HG03045 (cell line): ENCODE measurements around the gene BCL6B.

Source experiments
- ATAC-seq: cut with Tn5 transposase; IDR thresholded peaks from one replicate; pipeline ENCODE4 v1.9.1; 2021; ENCODE audit warnings: mild to moderate bottlenecking, moderate library complexity; ENCODE audit not compliant: unreplicated experiment

BCL6B gene

GRCh38 chr17:7005716-7006115 is 17.1 kb upstream of the BCL6B start:
- ATAC-seq: no peak

DNA sequence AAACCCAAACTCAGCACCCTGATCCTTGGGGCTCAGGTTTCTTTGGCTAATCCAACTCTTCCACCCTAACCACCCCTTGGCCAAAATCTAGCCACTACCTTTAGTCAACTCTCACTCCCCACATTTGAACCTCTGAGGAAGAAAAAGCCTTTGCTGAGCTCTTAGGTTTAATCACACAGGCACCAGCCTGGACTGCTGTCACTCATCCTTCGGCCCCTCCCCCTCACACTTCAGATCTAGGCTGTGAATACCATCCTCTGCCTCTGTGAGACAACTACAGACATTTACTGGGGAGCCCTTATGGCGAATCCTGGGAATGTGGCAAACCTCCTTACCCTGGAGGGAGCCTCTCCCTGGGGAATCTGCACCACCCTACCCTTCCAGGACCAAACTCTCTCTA is 15.7 kb upstream of the BCL6B start:
- no peak for ATAC-seq

GRCh38 chr17:7010523-7010922 is 12.3 kb upstream of the BCL6B start:
- no peak for ATAC-seq

- no peak for ATAC-seq
Observed at GRCh38 chr17:7011415-7011814, 11.4 kb upstream of the BCL6B start.

- ATAC-seq: no peak
Observed at GRCh38 chr17:7011942-7012254, 11.0 kb upstream of the BCL6B start.

- ATAC-seq: peak; percentile 81
Observed at GRCh38 chr17:7014261-7014994, 8.4 kb upstream of the BCL6B start.

- peak; percentile 13 for ATAC-seq
Observed at GRCh38 chr17:7014995-7015958, 7.6 kb upstream of the BCL6B start.

DNA sequence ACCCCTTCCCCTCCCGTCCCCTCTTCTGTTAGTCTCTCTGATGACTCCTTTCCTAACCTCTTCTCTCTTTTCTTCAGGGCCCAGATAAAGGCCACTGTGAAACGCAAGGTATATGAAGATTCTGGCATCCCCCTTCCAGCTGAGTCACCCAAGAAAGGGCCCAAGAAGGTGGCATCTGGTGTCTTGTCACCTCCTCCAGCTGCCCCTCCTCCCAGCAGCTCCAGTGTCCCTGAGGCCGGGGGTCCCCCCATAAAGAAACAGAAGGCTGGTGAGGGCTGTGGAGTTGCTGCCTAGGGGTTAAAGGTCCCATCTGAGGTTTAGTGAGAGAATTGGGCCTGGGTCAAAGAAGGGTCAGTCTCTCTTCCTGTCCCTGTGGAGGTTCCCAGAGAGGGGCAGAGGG is 6.4 kb upstream of the BCL6B start:
- no peak for ATAC-seq

DNA sequence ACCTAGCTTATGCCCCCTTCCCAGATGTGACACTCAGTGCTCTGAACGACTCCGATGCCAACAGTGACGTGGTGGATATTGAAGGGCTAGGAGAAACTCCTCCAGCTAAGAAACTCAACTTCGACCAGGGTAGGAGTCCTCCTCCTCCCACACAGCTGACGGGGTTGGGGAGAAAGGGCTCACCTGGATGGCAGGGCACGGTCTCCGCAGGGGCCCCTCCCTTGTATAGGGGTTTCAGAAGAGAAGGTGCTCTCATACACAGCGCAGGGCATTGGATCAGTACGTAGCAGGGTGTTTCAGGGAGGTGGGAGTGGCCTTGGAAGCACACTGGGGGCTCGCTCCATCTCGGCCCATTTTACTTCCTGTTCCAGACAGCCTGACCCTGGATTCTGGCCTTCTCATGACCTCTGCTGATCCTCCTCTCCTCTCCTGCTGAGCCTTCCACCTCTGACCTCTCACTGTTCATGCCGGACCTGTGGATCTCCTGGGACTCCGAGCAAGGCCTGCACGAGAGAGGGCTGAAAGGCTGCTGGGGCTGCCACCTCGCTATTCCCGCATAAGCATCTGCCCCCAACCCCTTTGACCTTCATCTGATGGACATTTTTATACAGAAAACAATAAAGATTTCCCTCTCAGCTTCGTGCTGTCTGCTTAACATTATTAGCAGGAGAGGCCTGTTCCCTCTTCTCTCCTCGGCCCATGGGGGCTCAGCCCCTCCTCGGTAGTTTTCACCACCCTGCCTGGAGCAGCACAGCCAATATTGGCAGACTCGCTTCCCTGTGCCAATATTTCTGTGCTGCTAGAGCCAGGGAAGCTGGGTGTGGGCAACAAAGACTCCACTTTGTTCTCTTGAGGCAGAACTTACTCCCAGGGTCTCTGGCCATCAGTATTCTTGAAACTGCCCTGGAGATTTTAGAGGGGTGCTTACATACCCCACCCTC is 5.7 kb upstream of the BCL6B start:
- ATAC-seq: no peak

GRCh38 chr17:7017827-7018200 is 5.0 kb upstream of the BCL6B start:
- ATAC-seq: no peak

DNA sequence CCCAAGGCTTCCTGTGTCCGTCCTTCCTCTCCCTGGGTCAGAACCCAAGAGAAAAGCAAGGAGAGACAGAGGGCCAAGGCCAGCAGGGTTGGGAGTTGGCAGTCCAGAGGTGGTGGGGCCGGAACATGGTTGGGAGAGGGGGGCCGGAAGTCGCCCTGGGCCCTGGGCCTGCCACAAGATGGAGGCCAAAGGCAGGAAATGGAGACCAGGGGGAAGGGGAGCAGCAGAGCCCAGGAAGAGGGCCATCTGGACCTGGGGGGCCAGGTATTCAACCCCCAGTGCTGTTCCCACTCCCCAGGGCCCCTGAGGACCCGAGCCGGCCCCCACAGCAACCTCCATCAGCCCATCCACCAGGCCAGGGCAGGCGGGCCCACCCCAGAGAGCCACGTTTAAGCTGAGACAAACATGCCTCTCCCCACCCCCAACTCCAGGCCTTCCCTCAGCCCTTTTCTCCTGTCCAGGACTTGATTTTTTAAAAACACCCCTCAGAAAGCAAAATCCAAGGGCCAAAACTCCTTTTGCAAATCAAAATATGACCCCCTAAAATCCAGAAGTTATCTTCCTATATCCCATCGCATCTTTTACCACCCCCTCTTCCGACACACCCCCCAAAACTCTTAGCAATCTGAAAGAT is 4.4 kb upstream of the BCL6B start:
- no peak for ATAC-seq

- no peak for ATAC-seq
Observed at GRCh38 chr17:7019367-7019766, 3.5 kb upstream of the BCL6B start.

- ATAC-seq: no peak
Observed at GRCh38 chr17:7019839-7020519, 2.9 kb upstream of the BCL6B start.

DNA sequence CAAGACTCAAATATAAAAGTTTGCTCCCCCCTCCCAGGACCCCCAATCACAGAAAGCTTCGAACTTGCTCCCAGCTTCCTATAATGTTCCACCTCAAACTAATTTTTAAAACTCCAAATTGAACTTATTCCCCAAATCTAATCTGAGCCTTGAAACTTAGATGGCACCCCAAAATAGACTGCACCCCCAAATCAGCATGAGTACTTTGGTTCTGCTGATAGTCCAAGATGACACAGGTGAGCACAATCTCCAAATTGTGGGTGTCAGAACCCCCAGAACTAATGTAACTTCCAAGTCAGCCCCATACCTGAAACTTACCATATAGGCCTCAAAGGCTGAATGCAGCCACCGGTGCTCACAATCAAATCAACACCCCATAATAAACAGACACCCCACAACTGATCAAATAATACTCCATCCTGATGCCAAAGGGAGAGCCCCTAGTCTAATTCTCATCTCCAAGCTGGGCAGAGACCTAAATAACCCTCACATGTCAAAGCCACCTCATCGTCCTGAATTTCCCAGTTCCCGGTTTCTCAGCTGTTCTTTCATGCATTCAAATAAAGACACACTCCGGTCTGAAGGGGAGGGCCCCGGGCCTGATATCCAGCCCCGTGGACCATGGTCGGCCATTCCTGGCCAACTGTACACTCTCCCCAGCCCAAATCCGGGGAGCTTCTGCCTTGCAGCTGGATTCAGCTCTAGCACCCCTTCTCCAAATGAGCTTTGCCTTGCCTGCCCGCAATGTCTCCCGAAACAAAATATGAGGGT is 1.8 kb upstream of the BCL6B start:
- no peak for ATAC-seq

DNA sequence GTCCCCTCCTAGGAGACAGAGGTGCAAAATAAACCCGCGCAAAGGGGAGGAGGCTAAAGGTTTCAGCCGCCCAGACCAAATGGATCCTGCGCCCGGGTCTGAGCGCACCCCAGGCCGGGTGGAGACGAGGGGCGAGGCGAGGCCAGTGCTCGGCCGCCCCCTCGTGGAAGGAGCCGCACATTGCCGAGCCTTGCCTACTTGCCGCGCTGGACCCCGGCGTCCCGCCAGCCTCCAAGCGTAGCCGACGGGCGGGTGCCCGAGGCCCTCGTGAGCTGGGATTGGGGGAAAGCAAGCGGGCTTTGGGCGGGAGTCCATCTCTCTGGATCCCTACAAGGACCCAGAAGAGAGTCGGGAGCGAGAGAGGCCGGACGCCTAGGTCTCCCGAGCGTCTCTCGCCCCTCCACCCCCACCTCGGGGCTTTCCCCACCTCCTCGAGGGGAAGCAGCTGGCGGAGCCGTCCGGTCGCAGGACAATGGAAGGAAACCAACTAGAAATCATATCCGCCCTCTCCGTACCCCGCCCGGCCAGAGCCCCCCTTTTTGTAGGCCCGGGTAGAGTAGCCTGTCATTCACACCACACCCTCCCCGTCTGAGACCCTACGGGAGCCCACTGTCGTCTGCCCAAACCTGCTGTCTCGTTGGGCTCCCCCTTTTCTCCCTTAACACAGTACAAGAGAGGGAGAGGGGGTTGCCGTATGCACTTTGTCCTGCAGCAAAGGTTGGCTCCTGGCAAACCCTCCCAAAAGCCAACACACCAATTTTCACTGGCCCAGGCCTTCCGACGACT is 664 bp upstream of the BCL6B start:
- ATAC-seq: peak; percentile 71

- no peak for ATAC-seq
Observed at GRCh38 chr17:7023576-7024401, 939 bp downstream of the BCL6B start.

GRCh38 chr17:7024402-7024785 is 1.5 kb downstream of the BCL6B start:
- no peak for ATAC-seq

DNA sequence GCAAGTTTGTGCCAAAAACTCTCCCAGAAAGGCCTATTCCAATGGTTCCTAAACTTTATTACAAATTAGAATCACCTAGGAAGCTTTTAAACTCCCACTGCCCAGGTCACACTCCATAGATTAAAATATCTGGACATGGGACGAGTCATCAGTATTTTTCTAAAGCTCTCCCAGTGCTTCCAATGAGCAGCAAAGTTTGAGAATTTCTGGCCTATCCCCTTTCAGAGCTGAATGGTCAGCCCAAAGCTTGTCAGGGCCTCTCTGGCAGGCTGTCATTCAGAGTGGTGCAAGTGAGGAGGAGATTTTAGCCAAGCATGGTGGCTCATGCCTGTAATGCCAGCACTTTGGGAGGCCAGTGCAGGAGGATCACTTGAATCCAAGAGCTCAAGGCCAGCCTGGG is 2.4 kb downstream of the BCL6B start:
- ATAC-seq: no peak
